Astrocyte of the cerebellum (primary cell): ENCODE results near the gene RBM15.
A peak's percentile ranks its signal among the peaks of the same experiment; 100 is the strongest.

Source experiments
- DNase-seq: peaks from one replicate; pipeline ENCODE4 v3.0.0-alpha.2; 2011; ENCODE audit warnings: low read depth
- H3K4me3 ChIP-seq: 2 replicates; pipeline ENCODE4 v1.5.1; 2011; ENCODE audit warnings: mild to moderate bottlenecking, low read depth, low read length, moderate library complexity
- CTCF ChIP-seq: IDR thresholded peaks from 2 replicates; pipeline ENCODE4 v1.5.1; 2012; ENCODE audit warnings: low read length, low read depth, moderate library complexity, mild to moderate bottlenecking; ENCODE audit errors: missing control alignments
- in situ Hi-C: cut with HindIII; loops from 2 replicates; pipeline ENCODE4 v1.10.0; 2017; ENCODE audit warnings: low sequenced_read_pairs

The RBM15 gene

GRCh38 chr1:110345480-110345879, 6.3 kb downstream of the RBM15 start:
- peak; percentile 24 for DNase-seq
- H3K4me3 ChIP-seq, result no peak overlapping the region
- in situ Hi-C loops, result no loop called here
- TF ChIP-seq CTCF, result no peak

GRCh38 chr1:110346690-110347089, 7.5 kb downstream of the RBM15 start:
- no peak for DNase-seq
- TF ChIP-seq CTCF, result no peak
- in situ Hi-C loops, result no loop called here
- H3K4me3 ChIP-seq, result no peak overlapping the region

- in situ Hi-C loops, result no loop called here
- TF ChIP-seq CTCF, result no peak
Observed at GRCh38 chr1:110347182-110347893, 8.2 kb downstream of the RBM15 start.

GRCh38 chr1:110348050-110348449, 8.9 kb downstream of the RBM15 start:
- no peak overlapping the region for H3K4me3 ChIP-seq
- DNase-seq, result no peak
- no peak for TF ChIP-seq CTCF
- in situ Hi-C loops, result no loop called here

More at GRCh38 chr1:110347182-110347893, 8.2 kb downstream of the RBM15 start:
- H3K4me3 ChIP-seq, result no peak overlapping the region
- no peak for DNase-seq

GRCh38 chr1:110348771-110349170, 9.6 kb downstream of the RBM15 start:
- no peak overlapping the region for H3K4me3 ChIP-seq
- no peak for TF ChIP-seq CTCF
- no peak for DNase-seq
- in situ Hi-C loops, result no loop called here

GRCh38 chr1:110350360-110350759, 11.2 kb downstream of the RBM15 start:
- no peak overlapping the region for H3K4me3 ChIP-seq
- in situ Hi-C loops, result no loop called here
- TF ChIP-seq CTCF, result no peak
- no peak for DNase-seq
